ENCODE results near the gene ESAM. TPM values are rescaled to one million over a fixed set of nuclear protein-coding genes. Genes with fewer than 3 reads are reported as not detected.

ESAM gene
- polyA plus RNA-seq, 1 experiment, result 0.06 TPM

DNA sequence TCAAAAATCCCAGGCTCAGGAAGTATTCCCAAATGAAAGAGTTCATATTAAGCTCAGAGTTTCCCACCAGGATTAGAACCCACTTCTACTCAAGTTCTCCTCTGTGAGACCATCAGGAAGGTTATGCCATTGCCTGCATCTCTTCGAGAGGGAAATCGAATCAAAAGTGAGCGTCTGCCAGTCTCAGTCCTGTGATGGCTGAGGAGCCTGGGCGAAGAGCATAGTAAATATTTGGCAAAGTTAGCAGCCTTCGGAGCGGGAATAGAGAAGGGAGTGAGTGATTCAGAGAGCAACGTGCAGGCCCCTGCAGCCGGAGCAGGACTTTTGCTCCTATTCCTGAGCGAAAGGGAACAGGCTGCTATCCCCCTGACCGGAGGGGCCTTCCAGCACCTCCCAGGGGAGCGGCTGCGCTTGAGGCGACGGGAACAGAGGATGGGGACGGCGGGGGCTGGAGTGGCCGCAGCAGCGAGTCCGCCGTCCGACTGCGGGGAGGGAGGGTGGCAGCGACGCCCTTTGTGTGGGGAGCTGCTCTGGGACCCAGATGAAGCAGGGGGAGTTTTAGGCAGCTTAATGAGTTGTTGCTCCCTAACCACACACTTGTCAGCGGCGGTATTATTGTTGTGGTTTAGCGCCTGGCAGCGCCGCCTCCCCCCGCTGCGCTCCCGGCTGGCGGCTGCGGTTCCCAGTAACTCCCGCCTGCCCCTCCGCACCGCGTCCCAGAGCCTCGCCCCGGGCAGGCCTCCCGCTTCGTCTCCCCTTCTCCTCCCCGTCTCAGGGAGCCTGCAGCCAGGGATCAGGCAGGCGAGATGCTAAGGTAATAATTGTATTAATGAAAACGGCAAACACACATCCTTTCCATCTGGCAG lies 44.1 kb downstream of the ESAM start:
- peaks cover 44% of the 10 kb centered on the region for H3K27me3 ChIP-seq (ENCODE audit: control insufficient read depth, insufficient read depth, low read length)
- POLR2A ChIA-PET, result interaction anchor here (1.2 kb wide), 2 partner anchors 38 to 158 kb away, joined by 3 read pairs; no protein-coding TSS in a partner anchor

DNA sequence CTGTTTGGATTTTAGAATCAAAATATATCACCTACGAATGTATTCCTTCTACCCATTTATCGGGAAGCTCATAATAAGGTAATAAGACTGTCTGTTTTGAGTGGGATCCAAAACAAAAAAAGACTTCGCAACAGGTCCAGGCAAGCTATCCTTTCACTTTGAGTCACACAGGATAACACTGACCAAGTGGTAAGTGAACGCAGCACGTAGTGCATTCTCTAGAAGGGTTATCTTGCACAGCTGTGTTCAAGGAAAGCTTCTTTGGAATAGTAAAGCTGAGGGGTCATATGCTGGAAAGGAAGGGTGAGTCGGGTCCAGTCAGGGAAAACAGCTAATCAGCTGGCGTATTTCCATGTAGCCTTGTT lies 44.7 kb downstream of the ESAM start:
- H3K27ac ChIP-seq (ENCODE audit: low read depth, low read length), result no peak overlapping the region
- TF ChIP-seq, protein P1, sequence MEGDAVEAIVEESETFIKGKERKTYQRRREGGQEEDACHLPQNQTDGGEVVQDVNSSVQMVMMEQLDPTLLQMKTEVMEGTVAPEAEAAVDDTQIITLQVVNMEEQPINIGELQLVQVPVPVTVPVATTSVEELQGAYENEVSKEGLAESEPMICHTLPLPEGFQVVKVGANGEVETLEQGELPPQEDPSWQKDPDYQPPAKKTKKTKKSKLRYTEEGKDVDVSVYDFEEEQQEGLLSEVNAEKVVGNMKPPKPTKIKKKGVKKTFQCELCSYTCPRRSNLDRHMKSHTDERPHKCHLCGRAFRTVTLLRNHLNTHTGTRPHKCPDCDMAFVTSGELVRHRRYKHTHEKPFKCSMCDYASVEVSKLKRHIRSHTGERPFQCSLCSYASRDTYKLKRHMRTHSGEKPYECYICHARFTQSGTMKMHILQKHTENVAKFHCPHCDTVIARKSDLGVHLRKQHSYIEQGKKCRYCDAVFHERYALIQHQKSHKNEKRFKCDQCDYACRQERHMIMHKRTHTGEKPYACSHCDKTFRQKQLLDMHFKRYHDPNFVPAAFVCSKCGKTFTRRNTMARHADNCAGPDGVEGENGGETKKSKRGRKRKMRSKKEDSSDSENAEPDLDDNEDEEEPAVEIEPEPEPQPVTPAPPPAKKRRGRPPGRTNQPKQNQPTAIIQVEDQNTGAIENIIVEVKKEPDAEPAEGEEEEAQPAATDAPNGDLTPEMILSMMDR (IDR thresholded peaks at IDR 0.05; ENCODE audit: low read depth, low read length), result no peak
- ChIA-PET CTCF (interaction anchor here (0.6 to 1.2 kb wide), 5 partner anchors 45 to 719 kb away, joined by 3 to 8 read pairs (median 4); no protein-coding TSS in a partner anchor), POLR2A (interaction anchor here (1.2 kb wide), 2 partner anchors 38 to 159 kb away, joined by 3 read pairs; no protein-coding TSS in a partner anchor)
- no peaks in the 10 kb centered on the region for H3K9me3 ChIP-seq (ENCODE audit: control insufficient read depth, insufficient read depth, low read length)
- no peak for DNase-seq (ENCODE audit: low read depth, low spot score)
- H3K4me3 ChIP-seq (ENCODE audit: low read depth, low read length), result no peak overlapping the region; the same call in 1 of the 2 replicates
- H3K27me3 ChIP-seq (ENCODE audit: control insufficient read depth, insufficient read depth, low read length), result peaks cover 43% of the 10 kb centered on the region

More for the DNA sequence above, 44.1 kb downstream of the ESAM start:
- TF ChIP-seq, protein P1 (IDR thresholded peaks at IDR 0.05; ENCODE audit: low read depth, low read length), result no peak
- no peak for DNase-seq (ENCODE audit: low read depth, low spot score)
- peak overlapping the region; percentile 52 for H3K4me3 ChIP-seq (ENCODE audit: low read depth, low read length)
- no peak overlapping the region for H3K27ac ChIP-seq (ENCODE audit: low read depth, low read length)
- CTCF ChIA-PET, result interaction anchor here (0.6 to 1.2 kb wide), 4 partner anchors 45 to 718 kb away, joined by 3 to 8 read pairs (median 5); no protein-coding TSS in a partner anchor
- H3K9me3 ChIP-seq (ENCODE audit: control insufficient read depth, insufficient read depth, low read length), result no peaks in the 10 kb centered on the region

GRCh38 chr11:124716591-124716990 lies 45.5 kb downstream of the ESAM start:
- no peak overlapping the region for H3K4me3 ChIP-seq (ENCODE audit: low read depth, low read length)
- no peak for DNase-seq (ENCODE audit: low read depth, low spot score)

DNA sequence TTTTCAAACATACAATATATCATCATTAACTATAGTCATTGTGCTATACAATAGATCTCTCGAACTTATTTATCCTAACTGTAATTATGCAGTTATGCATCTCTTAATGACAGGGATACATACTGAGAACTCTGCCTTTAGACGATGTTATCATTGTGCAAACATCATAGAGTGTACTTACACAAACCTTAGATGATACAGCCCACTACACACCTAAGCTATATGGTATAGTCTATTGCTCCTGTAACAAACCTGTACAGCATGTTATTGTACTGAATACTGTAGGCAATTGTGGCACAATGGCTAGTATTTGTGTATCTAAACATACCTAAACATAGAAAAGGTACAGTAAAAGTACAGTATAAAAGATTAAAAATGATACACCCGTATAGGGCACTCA lies 49.7 kb downstream of the ESAM start:
- POLR2A ChIA-PET, result no interaction called here
- Histone ChIP-seq H3K27me3 (ENCODE audit: control insufficient read depth, insufficient read depth, low read length) (peaks cover 10% of the 10 kb centered on the region), H3K27ac (ENCODE audit: low read depth, low read length) (no peak overlapping the region), H3K9me3 (ENCODE audit: control insufficient read depth, insufficient read depth, low read length) (peaks cover 7% of the 10 kb centered on the region), H3K4me3 (ENCODE audit: low read depth, low read length) (no peak overlapping the region)
- TF ChIP-seq, protein P1 (IDR thresholded peaks at IDR 0.05; ENCODE audit: low read depth, low read length), result no peak
- CTCF ChIA-PET, result no interaction called here
- no peak for DNase-seq (ENCODE audit: low read depth, low spot score)

More at GRCh38 chr11:124716591-124716990, 45.5 kb downstream of the ESAM start:
- CTCF ChIA-PET, result interaction anchor here (0.6 to 1.2 kb wide), 3 partner anchors 72 to 95 kb away, joined by 3 to 6 read pairs (median 4); no protein-coding TSS in a partner anchor
- peaks cover 37% of the 10 kb centered on the region for H3K27me3 ChIP-seq (ENCODE audit: control insufficient read depth, insufficient read depth, low read length)
- POLR2A ChIA-PET, result no interaction called here
- TF ChIP-seq, protein P1 (IDR thresholded peaks at IDR 0.05; ENCODE audit: low read depth, low read length), result no peak
- H3K9me3 ChIP-seq (ENCODE audit: control insufficient read depth, insufficient read depth, low read length), result no peaks in the 10 kb centered on the region
- H3K27ac ChIP-seq (ENCODE audit: low read depth, low read length), result no peak overlapping the region

GRCh38 chr11:124707829-124708228 lies 54.3 kb downstream of the ESAM start:
- TF ChIP-seq, protein P1 (IDR thresholded peaks at IDR 0.05; ENCODE audit: low read depth, low read length), result no peak
- ChIA-PET CTCF (no interaction called here), POLR2A (no interaction called here)
- Histone ChIP-seq H3K9me3 (ENCODE audit: control insufficient read depth, insufficient read depth, low read length) (peaks cover 7% of the 10 kb centered on the region), H3K27ac (ENCODE audit: low read depth, low read length) (no peak overlapping the region), H3K27me3 (ENCODE audit: control insufficient read depth, insufficient read depth, low read length) (peaks cover 2% of the 10 kb centered on the region), H3K4me3 (ENCODE audit: low read depth, low read length) (no peak overlapping the region)
- DNase-seq (ENCODE audit: low read depth, low spot score), result no peak

Measured in AG04450 (cell line).